SK-N-SH treated with all-trans-retinoic acid at 6 μM for 48 hours (cell line): ENCODE results near the gene ZBTB47.

Experiments used
- ATAC-seq: fragments of 200-7000 bp; cut with Tn5 transposase; 3 replicates; pipeline ENCODE4 v1.9.1; 2020; ENCODE audit warnings: mild to moderate bottlenecking, moderate library complexity
- ARNTL ChIP-seq: fragments of 450-650 bp; formaldehyde crosslinking; IDR thresholded peaks from 2 replicates; pipeline ENCODE4 v1.5.0; 2020; ENCODE audit warnings: low read depth, mild to moderate bottlenecking, moderate library complexity, borderline replicate concordance
- BACH2 ChIP-seq: fragments of 250-450 bp; sonication (Bioruptor Pico); IDR thresholded peaks from 2 replicates; pipeline ENCODE4 v1.9.0; 2021; ENCODE audit warnings: mild to moderate bottlenecking, borderline replicate concordance
- CSDC2 ChIP-seq: fragments of 250-450 bp; sonication (Bioruptor Pico); IDR thresholded peaks from 2 replicates; pipeline ENCODE4 v1.5.0; 2020; ENCODE audit warnings: mild to moderate bottlenecking, moderate library complexity
- ESRRG ChIP-seq: fragments of 250-450 bp; sonication (Bioruptor Pico); IDR thresholded peaks from 2 replicates; pipeline ENCODE4 v1.6.1; 2021; ENCODE audit warnings: mild to moderate bottlenecking
- GLIS3 ChIP-seq: fragments of 250-450 bp; sonication (Bioruptor Pico); IDR thresholded peaks from 2 replicates; pipeline ENCODE4 v1.5.0; 2020; ENCODE audit warnings: mild to moderate bottlenecking, moderate library complexity
- ISL1 ChIP-seq: fragments of 250-450 bp; sonication (Bioruptor Pico); IDR thresholded peaks from 2 replicates; pipeline ENCODE4 v2.1.2; 2022; ENCODE audit warnings: mild to moderate bottlenecking, moderate library complexity
- OSR1 ChIP-seq: fragments of 250-450 bp; sonication (Bioruptor Pico); IDR thresholded peaks from 2 replicates; pipeline ENCODE4 v1.8.0; 2022; ENCODE audit warnings: moderate library complexity, mild to moderate bottlenecking, inconsistent platforms
- PPARA ChIP-seq: fragments of 250-450 bp; sonication (Bioruptor Pico); IDR thresholded peaks from 2 replicates; pipeline ENCODE4 v1.5.0; 2020; ENCODE audit warnings: mild to moderate bottlenecking, borderline replicate concordance
- SNAI2 ChIP-seq: fragments of 250-450 bp; sonication (Bioruptor Pico); IDR thresholded peaks from 2 replicates; pipeline ENCODE4 v1.5.0; 2020; ENCODE audit warnings: mild to moderate bottlenecking, moderate library complexity
- TCF4 ChIP-seq: fragments of 250-450 bp; sonication (Bioruptor Pico); IDR thresholded peaks from 2 replicates; pipeline ENCODE4 v1.8.0; 2021; ENCODE audit warnings: mild to moderate bottlenecking, moderate library complexity, borderline replicate concordance
- TOX ChIP-seq: fragments of 250-450 bp; sonication (Bioruptor Pico); IDR thresholded peaks from 2 replicates; pipeline ENCODE4 v1.8.0; 2021; ENCODE audit warnings: mild to moderate bottlenecking, moderate library complexity, borderline replicate concordance
- ZC3H10 ChIP-seq: fragments of 250-450 bp; sonication (Bioruptor Pico); IDR thresholded peaks from 2 replicates; pipeline ENCODE4 v1.5.1; 2021; ENCODE audit warnings: mild to moderate bottlenecking, moderate library complexity
- ZFP3 ChIP-seq: fragments of 250-450 bp; sonication (Bioruptor Pico); IDR thresholded peaks from 2 replicates; pipeline ENCODE4 v1.5.0; 2020; ENCODE audit warnings: mild to moderate bottlenecking, moderate library complexity
- ZFP30 ChIP-seq: fragments of 450-650 bp; formaldehyde crosslinking; IDR thresholded peaks from 2 replicates; pipeline ENCODE4 v1.5.0; 2022; ENCODE audit warnings: mild to moderate bottlenecking, moderate library complexity
- ZNF565 ChIP-seq: fragments of 450-650 bp; formaldehyde crosslinking; conservative IDR thresholded peaks from 2 replicates; pipeline ENCODE4 v1.5.0; 2020; ENCODE audit warnings: low read depth, mild to moderate bottlenecking, moderate library complexity
- TF ChIP-seq, protein P1 (sequence below): fragments of 250-450 bp; sonication (Bioruptor Pico); IDR thresholded peaks from 2 replicates; pipeline ENCODE4 v1.8.0; 2021; ENCODE audit warnings: low read depth, mild to moderate bottlenecking, moderate library complexity, borderline replicate concordance
- TF ChIP-seq, protein P2 (sequence below): fragments of 250-450 bp; sonication (Bioruptor Pico); IDR thresholded peaks from 2 replicates; pipeline ENCODE4 v1.5.1; 2021; ENCODE audit warnings: mild to moderate bottlenecking, moderate library complexity
- TF ChIP-seq, protein P3 (sequence below): fragments of 250-450 bp; sonication (Bioruptor Pico); IDR thresholded peaks from 2 replicates; pipeline ENCODE4 v1.5.1; 2020; ENCODE audit warnings: low read depth, mild to moderate bottlenecking, moderate library complexity
- TF ChIP-seq, protein P4 (sequence below): fragments of 250-450 bp; sonication (Bioruptor Pico); IDR thresholded peaks from 2 replicates; pipeline ENCODE4 v1.8.0; 2020; ENCODE audit warnings: mild to moderate bottlenecking, moderate library complexity, borderline replicate concordance
- TF ChIP-seq, protein P5 (sequence below): fragments of 250-450 bp; sonication (Bioruptor Pico); IDR thresholded peaks from 2 replicates; pipeline ENCODE4 v1.5.0; 2020; ENCODE audit warnings: mild to moderate bottlenecking, moderate library complexity

Gene ZBTB47

DNA sequence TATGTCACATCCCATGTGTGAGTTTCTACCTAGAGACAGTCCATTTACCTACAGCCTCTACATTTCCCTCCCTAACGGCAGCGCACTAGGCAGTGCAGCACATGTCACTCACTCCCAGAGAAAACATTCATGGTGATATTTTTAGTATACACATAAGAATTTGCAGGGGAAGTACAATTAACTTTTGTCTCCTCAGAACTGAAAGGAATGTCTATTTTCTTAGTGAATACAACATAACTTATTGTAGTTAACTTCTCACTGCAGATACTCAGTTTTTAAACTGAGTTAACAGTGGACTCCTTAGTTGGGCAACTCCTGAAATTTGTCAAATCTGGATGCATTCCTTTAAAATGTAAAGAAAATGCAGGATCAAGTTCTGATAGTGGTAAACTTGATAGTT is 4.5 kb upstream of the ZBTB47 start:
- ATAC-seq: no peak
- TF ChIP-seq ZFP3 (CRISPR knock-in tag): no peak
- TF ChIP-seq SNAI2: no peak
- TF ChIP-seq, protein P1, sequence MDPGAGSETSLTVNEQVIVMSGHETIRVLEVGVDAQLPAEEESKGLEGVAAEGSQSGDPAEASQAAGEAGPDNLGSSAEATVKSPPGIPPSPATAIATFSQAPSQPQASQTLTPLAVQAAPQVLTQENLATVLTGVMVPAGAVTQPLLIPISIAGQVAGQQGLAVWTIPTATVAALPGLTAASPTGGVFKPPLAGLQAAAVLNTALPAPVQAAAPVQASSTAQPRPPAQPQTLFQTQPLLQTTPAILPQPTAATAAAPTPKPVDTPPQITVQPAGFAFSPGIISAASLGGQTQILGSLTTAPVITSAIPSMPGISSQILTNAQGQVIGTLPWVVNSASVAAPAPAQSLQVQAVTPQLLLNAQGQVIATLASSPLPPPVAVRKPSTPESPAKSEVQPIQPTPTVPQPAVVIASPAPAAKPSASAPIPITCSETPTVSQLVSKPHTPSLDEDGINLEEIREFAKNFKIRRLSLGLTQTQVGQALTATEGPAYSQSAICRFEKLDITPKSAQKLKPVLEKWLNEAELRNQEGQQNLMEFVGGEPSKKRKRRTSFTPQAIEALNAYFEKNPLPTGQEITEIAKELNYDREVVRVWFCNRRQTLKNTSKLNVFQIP (CRISPR knock-in tag): no peak
- no peak for TF ChIP-seq ZC3H10
- no peak for TF ChIP-seq TOX
- TF ChIP-seq PPARA (CRISPR knock-in tag): no peak
- no peak for TF ChIP-seq GLIS3 (CRISPR knock-in tag)
- TF ChIP-seq, protein P2, sequence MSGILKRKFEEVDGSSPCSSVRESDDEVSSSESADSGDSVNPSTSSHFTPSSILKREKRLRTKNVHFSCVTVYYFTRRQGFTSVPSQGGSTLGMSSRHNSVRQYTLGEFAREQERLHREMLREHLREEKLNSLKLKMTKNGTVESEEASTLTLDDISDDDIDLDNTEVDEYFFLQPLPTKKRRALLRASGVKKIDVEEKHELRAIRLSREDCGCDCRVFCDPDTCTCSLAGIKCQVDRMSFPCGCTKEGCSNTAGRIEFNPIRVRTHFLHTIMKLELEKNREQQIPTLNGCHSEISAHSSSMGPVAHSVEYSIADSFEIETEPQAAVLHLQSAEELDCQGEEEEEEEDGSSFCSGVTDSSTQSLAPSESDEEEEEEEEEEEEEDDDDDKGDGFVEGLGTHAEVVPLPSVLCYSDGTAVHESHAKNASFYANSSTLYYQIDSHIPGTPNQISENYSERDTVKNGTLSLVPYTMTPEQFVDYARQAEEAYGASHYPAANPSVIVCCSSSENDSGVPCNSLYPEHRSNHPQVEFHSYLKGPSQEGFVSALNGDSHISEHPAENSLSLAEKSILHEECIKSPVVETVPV (CRISPR knock-in tag): no peak
- no peak for TF ChIP-seq ZNF565
- no peak for TF ChIP-seq CSDC2 (CRISPR knock-in tag)
- no peak for TF ChIP-seq BACH2 (CRISPR knock-in tag)
- no peak for TF ChIP-seq ARNTL (CRISPR knock-in tag)
- TF ChIP-seq, protein P3, sequence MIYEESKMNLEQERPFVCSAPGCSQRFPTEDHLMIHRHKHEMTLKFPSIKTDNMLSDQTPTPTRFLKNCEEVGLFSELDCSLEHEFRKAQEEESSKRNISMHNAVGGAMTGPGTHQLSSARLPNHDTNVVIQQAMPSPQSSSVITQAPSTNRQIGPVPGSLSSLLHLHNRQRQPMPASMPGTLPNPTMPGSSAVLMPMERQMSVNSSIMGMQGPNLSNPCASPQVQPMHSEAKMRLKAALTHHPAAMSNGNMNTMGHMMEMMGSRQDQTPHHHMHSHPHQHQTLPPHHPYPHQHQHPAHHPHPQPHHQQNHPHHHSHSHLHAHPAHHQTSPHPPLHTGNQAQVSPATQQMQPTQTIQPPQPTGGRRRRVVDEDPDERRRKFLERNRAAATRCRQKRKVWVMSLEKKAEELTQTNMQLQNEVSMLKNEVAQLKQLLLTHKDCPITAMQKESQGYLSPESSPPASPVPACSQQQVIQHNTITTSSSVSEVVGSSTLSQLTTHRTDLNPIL (CRISPR knock-in tag): no peak
- TF ChIP-seq, protein P4, sequence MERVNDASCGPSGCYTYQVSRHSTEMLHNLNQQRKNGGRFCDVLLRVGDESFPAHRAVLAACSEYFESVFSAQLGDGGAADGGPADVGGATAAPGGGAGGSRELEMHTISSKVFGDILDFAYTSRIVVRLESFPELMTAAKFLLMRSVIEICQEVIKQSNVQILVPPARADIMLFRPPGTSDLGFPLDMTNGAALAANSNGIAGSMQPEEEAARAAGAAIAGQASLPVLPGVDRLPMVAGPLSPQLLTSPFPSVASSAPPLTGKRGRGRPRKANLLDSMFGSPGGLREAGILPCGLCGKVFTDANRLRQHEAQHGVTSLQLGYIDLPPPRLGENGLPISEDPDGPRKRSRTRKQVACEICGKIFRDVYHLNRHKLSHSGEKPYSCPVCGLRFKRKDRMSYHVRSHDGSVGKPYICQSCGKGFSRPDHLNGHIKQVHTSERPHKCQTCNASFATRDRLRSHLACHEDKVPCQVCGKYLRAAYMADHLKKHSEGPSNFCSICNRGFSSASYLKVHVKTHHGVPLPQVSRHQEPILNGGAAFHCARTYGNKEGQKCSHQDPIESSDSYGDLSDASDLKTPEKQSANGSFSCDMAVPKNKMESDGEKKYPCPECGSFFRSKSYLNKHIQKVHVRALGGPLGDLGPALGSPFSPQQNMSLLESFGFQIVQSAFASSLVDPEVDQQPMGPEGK (CRISPR knock-in tag): no peak
- TF ChIP-seq ZFP30 (CRISPR knock-in tag): no peak
- TF ChIP-seq OSR1 (CRISPR knock-in tag): no peak
- TF ChIP-seq, protein P5, sequence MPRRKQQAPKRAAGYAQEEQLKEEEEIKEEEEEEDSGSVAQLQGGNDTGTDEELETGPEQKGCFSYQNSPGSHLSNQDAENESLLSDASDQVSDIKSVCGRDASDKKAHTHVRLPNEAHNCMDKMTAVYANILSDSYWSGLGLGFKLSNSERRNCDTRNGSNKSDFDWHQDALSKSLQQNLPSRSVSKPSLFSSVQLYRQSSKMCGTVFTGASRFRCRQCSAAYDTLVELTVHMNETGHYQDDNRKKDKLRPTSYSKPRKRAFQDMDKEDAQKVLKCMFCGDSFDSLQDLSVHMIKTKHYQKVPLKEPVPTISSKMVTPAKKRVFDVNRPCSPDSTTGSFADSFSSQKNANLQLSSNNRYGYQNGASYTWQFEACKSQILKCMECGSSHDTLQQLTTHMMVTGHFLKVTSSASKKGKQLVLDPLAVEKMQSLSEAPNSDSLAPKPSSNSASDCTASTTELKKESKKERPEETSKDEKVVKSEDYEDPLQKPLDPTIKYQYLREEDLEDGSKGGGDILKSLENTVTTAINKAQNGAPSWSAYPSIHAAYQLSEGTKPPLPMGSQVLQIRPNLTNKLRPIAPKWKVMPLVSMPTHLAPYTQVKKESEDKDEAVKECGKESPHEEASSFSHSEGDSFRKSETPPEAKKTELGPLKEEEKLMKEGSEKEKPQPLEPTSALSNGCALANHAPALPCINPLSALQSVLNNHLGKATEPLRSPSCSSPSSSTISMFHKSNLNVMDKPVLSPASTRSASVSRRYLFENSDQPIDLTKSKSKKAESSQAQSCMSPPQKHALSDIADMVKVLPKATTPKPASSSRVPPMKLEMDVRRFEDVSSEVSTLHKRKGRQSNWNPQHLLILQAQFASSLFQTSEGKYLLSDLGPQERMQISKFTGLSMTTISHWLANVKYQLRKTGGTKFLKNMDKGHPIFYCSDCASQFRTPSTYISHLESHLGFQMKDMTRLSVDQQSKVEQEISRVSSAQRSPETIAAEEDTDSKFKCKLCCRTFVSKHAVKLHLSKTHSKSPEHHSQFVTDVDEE: no peak
- no peak for TF ChIP-seq ISL1
- no peak for TF ChIP-seq TCF4 (CRISPR knock-in tag)

DNA sequence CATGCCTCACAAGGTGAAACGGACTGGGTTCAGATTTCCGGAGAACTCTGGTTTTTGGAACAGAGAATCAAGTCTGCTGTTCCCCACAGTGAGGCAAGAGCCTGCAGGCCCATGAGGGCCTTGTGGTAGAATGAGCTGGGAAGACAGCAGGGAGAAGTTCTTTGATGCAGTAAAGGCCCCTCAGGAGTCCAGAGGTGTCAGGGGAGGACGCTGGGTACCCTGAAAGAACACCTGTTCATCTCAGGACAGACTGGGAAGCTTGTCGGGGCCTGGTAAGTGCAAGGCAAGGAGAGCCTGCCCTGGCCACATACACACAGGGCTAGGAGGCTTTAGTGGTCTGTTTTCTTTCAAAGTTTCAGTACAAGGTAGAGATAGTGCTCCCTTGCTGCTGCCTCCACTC is 3.7 kb upstream of the ZBTB47 start:
- ATAC-seq: no peak
- no peak for TF ChIP-seq CSDC2 (CRISPR knock-in tag)
- no peak for TF ChIP-seq ESRRG (CRISPR knock-in tag)
- no peak for TF ChIP-seq TOX
- TF ChIP-seq, protein P5: no peak
- TF ChIP-seq, protein P4 (CRISPR knock-in tag): no peak
- no peak for TF ChIP-seq ISL1
